DMS53 treated with DMSO at 0.1 percent for 48 hours (cell line): ENCODE results near the gene PPIL1.
"Not testable (repeated sequence)": the region's sequence is repeated elsewhere in the genome, so short reads cannot be mapped to it uniquely, and the experiment has no call there.

Experiments
- DNase-seq: peaks from one replicate; lab custom pipeline; 2025; ENCODE audit not compliant: unreplicated experiment; lab: John Stamatoyannopoulos, UW

PPIL1 gene

DNA sequence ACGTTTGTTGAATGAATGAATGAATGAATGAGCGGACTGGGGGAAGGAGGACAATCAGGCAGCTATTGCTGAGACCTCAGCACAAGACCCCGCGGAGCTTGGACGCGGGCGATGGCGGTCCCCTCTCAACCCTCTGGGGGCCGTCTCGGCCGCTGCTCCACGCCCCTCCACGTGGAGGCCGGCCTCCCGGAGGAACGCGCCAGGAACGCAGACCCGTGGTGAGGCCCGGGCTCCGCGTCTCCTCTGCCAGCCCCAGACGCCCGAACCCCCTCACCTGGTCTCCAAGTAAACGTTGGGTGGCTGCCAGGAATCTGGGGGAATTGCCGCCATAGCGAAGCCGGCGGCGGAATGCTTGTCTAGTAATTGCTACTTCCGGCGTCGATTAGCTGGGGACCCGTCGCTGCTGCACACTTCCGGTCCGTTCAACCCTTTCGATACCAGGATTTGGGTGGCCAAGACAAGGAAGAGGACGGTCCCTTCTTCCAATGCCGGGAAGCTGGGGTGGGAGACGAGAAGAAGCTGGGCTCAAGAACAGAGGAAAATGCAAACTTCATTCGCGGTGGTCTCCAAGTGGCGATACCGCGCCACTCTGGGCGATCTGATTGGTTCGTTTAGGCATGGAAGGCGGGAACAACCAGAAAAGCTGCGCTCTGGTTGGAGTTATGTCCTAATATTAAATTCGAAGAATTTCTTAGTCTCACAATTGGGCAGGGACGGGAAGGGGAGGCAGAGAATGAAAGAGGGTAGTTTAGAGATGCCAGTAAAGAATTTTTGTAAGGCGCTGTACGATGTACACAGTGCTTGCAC is at the start of gene PPIL1:
Gene PPIL1, minus strand, starts transcription at position 361 of the 807 bp plus-strand sequence. Its CDS starts 31 bp downstream, at position 330.
- peak; percentile 68 for DNase-seq

DNA sequence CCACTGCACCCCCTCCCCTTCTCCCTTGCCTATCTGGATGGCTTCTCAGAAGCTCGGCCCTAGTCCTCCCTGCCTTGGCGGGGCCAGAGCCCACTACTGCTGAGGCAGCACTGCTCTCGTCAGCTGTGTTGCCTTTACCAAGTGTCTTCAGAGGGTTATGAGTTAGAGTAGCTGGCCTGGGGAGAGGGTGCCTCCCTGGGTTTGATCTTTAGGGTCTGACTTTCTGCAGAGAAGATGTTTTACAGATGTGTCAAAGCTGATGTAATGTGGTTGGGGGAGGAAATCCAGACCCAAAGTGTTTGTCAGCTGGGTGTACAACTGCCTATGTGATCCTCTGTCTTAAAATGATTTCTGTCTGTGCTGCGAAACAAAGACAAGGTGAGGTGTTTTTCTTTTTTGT is 49.5 kb upstream of the PPIL1 start:
- DNase-seq = no peak

GRCh38 chr6:36920546-36920945 is 45.9 kb upstream of the PPIL1 start:
- no peak for DNase-seq

GRCh38 chr6:36920049-36920448 is 45.4 kb upstream of the PPIL1 start:
- no peak for DNase-seq

DNA sequence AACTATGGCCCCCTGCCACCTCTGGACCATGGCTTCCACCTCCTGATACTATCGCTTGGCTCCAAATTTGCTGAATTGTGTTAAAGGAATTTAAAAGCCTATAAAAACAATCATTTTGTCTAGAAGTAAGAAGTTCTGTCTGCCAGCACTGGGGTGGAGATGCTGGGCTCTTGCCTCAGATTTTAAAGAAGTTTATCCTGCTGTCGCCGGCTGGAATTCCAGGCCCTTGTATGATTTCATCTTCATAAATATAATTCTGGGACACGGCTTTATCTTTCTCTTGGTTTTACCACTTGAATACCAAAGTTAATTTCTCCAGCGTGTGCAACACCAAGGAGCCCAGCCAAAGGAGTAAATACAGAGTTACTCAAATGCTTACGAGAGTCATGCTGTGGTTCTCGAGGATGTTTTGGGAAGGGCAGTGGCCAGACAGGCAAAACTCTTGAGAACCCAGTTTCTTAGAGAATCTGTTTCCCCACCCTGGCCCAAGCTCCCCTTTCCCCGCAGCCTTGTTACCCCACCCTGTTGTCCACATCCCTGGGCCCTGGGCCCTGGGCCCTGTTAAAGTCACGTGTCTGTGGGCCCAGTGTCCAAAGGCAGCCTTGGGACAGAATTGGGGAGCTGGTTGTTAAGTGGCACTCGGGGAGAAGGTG is 43.1 kb upstream of the PPIL1 start:
- DNase-seq = no peak

- DNase-seq = no peak
Measured at GRCh38 chr6:36916126-36916525, 41.5 kb upstream of the PPIL1 start.

DNA sequence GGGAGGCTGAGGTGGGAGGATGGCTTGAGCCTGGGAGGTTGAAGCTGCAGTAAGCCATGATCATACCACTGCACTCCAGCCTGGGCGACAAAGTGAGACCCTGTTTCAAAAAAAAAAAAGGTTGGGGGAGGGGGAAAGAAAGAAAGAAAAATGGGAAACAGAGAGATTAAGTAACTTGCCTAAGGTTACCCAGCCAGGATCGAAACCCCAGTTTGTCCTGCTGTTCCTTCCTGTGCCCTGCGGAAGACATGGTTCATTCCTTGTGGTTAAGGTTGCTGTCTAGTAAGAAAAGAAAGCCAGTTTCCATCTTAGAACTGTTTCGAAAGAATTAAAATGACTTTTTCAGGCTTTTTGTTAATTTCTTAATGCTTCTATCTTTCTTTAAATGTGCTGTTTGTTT is 41.0 kb upstream of the PPIL1 start:
- DNase-seq = no peak

DNA sequence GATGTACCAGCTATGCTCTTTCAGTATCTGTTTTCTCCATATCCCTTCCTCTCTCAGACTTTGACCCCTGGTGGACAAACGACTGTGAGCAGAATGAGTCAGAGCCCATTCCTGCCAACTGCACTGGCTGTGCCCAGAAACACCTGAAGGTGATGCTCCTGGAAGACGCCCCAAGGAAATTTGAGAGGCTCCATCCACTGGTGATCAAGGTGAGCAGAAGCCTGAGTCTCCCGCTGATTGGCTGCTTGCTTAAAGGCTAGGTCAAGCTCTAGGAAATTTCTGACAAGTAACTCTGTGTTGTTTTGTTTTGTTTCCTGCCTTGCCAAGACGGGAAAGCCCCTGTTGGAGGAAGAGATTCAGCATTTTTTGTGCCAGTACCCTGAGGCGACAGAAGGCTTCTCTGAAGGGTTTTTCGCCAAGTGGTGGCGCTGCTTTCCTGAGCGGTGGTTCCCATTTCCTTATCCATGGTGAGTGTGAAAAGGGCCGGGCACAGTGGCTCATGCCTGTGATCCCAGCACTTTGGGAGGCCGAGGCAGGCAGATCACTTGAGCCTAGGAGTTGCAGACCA is 39.7 kb upstream of the PPIL1 start:
- peak; percentile 27 for DNase-seq

DNA sequence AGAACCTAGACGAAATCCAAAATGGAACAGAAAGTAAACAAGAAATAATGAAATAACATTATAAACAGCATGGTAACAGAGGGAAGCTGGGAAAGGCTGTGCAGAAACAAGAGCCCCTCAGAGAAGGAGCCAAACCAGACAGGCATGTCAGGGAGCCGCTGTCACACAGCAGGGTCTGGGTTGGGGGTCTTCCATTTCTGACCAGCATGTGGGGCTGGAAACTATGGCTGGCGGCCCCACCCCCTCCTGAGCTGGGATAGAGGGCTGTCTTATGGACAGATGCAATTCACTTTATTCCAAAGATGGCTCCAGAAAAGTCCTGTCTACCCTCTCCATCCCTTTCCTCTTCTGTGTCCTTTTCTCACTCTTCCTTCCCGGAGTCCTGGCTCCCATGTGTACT is 38.5 kb upstream of the PPIL1 start:
- no peak for DNase-seq

DNA sequence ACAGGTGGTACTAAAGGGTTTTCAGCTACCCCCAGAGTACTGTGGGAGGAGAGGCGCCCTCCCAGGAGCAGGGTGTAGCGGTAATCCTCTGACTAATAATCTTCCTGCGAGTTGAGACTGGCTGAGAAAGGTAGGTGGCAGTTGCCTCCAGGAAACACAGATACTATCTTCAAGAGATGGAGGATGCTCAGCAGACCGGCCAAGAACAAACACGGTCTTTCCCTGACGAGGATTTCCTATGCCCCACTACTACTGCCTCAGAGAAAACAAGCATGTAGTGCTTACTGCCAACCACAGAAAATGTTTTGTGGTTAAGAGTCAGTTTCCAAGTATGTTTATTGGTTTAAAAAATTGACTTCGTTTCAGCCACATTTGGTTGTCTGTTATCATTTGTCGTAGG is 38.0 kb upstream of the PPIL1 start:
- no peak for DNase-seq

- no peak for DNase-seq
Measured at GRCh38 chr6:36912030-36912454, 37.4 kb upstream of the PPIL1 start.

- no peak for DNase-seq
Measured at GRCh38 chr6:36908747-36909146, 34.1 kb upstream of the PPIL1 start.

GRCh38 chr6:36907781-36908180 is 33.2 kb upstream of the PPIL1 start:
- DNase-seq = no peak

GRCh38 chr6:36906539-36907325 is 32.1 kb upstream of the PPIL1 start:
- no peak for DNase-seq

- no peak for DNase-seq
Measured at GRCh38 chr6:36904851-36905393, 30.3 kb upstream of the PPIL1 start.

DNA sequence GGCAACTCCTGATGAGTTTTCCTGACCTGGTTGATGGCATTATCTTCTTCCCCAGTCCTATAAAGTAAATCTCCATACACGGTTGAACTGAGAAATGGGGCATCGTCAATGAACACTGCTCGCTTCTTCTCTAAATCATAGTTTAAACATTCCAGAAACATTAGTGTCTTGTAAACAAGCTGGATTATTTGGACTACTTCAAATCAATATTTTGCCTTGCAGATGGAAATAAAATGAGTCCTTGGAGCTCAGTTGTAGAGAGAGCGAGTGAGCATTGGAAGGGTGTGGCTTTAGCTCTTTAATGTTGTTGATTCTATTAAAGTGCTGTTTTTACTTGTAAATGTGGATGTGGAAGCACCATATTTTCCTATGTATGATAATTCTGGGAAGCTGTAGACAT is 29.5 kb upstream of the PPIL1 start:
- no peak for DNase-seq

DNA sequence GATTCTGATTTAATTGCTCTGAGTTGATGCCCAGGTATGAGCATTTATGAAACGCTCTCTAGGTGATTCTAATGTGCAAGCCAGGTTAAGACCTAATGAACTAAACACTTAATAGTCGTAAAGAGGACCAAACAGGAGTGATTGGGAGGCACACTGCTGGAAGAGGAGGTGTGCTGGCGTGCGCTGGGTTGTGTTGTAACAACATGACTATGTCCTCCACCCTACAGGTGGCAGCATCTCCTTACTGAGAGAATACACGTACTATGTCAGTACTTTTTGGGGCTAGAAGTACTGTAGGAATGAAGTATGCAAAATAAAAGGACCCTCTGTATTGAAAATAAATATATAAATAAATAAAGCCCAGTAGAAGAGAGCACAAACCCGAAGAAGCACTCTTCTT is 23.0 kb upstream of the PPIL1 start:
- DNase-seq = no peak

- DNase-seq = no peak
Measured at GRCh38 chr6:36893976-36894932, 19.7 kb upstream of the PPIL1 start.

DNA sequence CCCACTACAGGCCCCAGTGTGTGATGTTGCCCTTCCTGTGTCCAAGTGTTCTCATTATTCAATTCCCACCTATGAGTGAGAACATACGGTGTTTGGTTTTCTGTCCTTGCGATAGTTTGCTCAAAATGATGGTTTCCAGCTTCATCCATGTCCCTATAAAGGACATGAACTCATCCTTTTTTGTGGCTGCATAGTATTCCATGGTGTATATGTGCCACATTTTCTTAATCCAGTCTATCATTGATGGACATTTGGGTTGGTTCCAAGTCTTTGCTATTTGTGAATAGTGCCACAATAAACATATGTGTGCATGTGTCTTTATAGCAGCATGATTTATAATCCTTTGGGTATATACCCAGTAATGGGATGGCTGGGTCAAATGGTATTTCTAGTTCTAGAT is 16.6 kb upstream of the PPIL1 start:
- not testable (repeated sequence) for DNase-seq

DNA sequence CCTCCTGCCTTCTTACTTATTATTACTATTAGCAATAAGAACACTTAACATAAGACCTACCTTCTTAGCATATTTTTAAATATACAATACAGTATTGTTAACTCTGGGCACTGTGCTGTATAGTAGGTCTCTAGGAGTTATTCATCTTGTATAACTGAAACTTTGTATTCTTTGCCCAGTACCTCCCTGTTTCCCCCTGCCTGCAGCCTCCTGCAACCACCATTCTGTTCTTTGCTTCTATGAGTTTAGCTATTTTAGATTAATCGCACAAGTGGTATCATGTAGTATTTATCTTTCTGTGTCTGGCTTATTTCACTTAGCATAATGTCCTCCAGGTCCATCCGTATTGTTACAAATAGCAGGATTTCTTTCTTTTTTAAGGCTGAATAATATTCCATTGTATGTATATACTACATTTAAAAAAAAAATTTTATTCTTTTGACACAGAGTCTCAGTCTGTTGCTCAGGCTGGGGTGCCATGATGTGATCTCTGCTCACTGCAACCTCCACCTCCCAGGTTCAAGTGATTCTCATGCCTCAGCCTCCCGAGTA is 15.6 kb upstream of the PPIL1 start:
- no peak for DNase-seq
